Prostate gland (tissue), 2 donors: ENCODE measurements around the gene LYZL6.

Experiments
- CTCF ChIP-seq, 4 experiments: fragments of 200-600 bp in 2 of 4; fragments of 450-650 bp in 2 of 4; sonication (generic) in 2 of 4; IDR thresholded peaks; 1 replicate in 3 of 4; 2 replicates in 1 of 4; pipeline ENCODE4 v1.5.1; 2016 to 2019; ENCODE audit warnings: antibody characterized with exemption in 4 of 4, mild to moderate bottlenecking in 2 of 4, moderate library complexity in 2 of 4
- POLR2AphosphoS5 ChIP-seq: sonication (generic); formaldehyde crosslinking; IDR thresholded peaks from one replicate; pipeline ENCODE4 v1.6.1; 2017; ENCODE audit warnings: antibody characterized with exemption

GRCh38 chr17:35984140-35984539 is 40.6 kb upstream of the LYZL6 start:
- TF ChIP-seq CTCF (IDR thresholded peaks at IDR 0.05): no peak
- TF ChIP-seq POLR2AphosphoS5: no peak
